Measurements from ENCODE around the gene LENG8. TPM values are rescaled to one million over a fixed set of nuclear protein-coding genes. Genes with fewer than 3 reads are reported as not detected.
"Not testable (repeated sequence)": the region's sequence is repeated elsewhere in the genome, so short reads cannot be mapped to it uniquely, and the experiment has no call there.

The LENG8 gene
- total RNA-seq, 1 experiment from 2014 or later: 196 TPM

GRCh38 chr19:54446349-54446748 lies 2.6 kb upstream of the LENG8 start:
- H3K9me2 ChIP-seq (ENCODE audit: insufficient read depth); H3K4me2 ChIP-seq (ENCODE audit: low read length); H3K4me3 ChIP-seq (replicated peaks in 1 of 2; ENCODE audit: low read depth in 1 of 2, low read length in 2 of 2); POLR2A ChIA-PET; H4K20me1 ChIP-seq (ENCODE audit: insufficient read depth); DNase-seq (ENCODE audit: low read depth, low spot score); RAD21 ChIA-PET (ENCODE audit: low non-redundant PET in 1 of 2, low total read pairs in 2 of 2, uncharacterized antibody in 2 of 2, unreplicated experiment in 2 of 2); H2AFZ ChIP-seq (ENCODE audit: low read depth, low read length, poor library complexity, severe bottlenecking); H3K9me3 ChIP-seq (ENCODE audit: control insufficient read depth in 1 of 2, insufficient read depth in 1 of 2, low read depth in 1 of 2, low read length in 2 of 2); H3K27me3 ChIP-seq (ENCODE audit: insufficient read depth, low read length); ATAC-seq; H3K9ac ChIP-seq (ENCODE audit: low read length); CTCF ChIA-PET; intact Hi-C loops (cut with micrococcal nuclease); H3K27ac ChIP-seq (ENCODE audit: low read depth, low read length); BruUV-seq (replicated peaks): not testable (repeated sequence)
- TF ChIP-seq CTCF (IDR thresholded peaks at IDR 0.05 in 2 of 3, conservative IDR thresholded peaks at IDR 0.05 in 1 of 3; ENCODE audit: borderline replicate concordance in 1 of 3, insufficient read depth in 1 of 3, low read depth in 2 of 3, low read length in 2 of 3): 0 out of 6 replicates have a peak, but pooled peaks of 1 of the 3 experiments have one; percentile 22
- H3K4me1 ChIP-seq (ENCODE audit: control insufficient read depth in 1 of 2, insufficient read depth in 2 of 2, low read length in 2 of 2): peaks cover 12 to 25% of the 10 kb centered on the region in 2 experiments; a peak in 3 of 4 replicates
- H3K79me2 ChIP-seq (ENCODE audit: insufficient read depth, low read length): peaks cover 52% of the 10 kb centered on the region
- H3K36me3 ChIP-seq (ENCODE audit: control insufficient read depth in 1 of 2, insufficient read depth in 2 of 2, low read length in 2 of 2): peaks cover 6 to 14% of the 10 kb centered on the region in 2 experiments; a peak in 3 of 4 replicates

GRCh38 chr19:54448040-54448773 lies 792 bp upstream of the LENG8 start:
- POLR2A ChIA-PET: interaction anchor here (0.7 to 2.2 kb wide), 11 partner anchors 9 to 247 kb away, joined by 3 to 17 read pairs (median 6); partner anchors contain the start of genes LENG9 and RPS9
- CTCF ChIA-PET: interaction anchor here (0.9 to 1.5 kb wide), 4 partner anchors 9 to 101 kb away, joined by 3 to 11 read pairs (median 9); partner anchors contain the start of gene LENG9
- no peaks in the 10 kb centered on the region for H3K9me3 ChIP-seq (ENCODE audit: control insufficient read depth in 1 of 2, insufficient read depth in 1 of 2, low read depth in 1 of 2, low read length in 2 of 2)
- H3K9me2 ChIP-seq (ENCODE audit: insufficient read depth): no peaks in the 10 kb centered on the region
- H3K4me3 ChIP-seq (replicated peaks in 1 of 2; ENCODE audit: low read depth in 1 of 2, low read length in 2 of 2): peak overlapping the region; percentile 64 to 97
- peak overlapping the region; percentile 89 for H3K4me2 ChIP-seq (ENCODE audit: low read length)
- H3K79me2 ChIP-seq (ENCODE audit: insufficient read depth, low read length): peaks cover 71% of the 10 kb centered on the region
- peaks cover 12 to 25% of the 10 kb centered on the region in 2 experiments; a peak in 3 of 4 replicates for H3K4me1 ChIP-seq (ENCODE audit: control insufficient read depth in 1 of 2, insufficient read depth in 2 of 2, low read length in 2 of 2)
- peak overlapping the region; percentile 98 for H3K9ac ChIP-seq (ENCODE audit: low read length)
- peaks cover 7% of the 10 kb centered on the region; the same call in 1 of the 2 replicates for H4K20me1 ChIP-seq (ENCODE audit: insufficient read depth)
- TSS peak; percentile 55 for BruUV-seq (replicated peaks)
- no peak overlapping the region for H2AFZ ChIP-seq (ENCODE audit: low read depth, low read length, poor library complexity, severe bottlenecking)
- ATAC-seq (peak; percentile 51), DNase-seq (ENCODE audit: low read depth, low spot score) (no peak)
- TF ChIP-seq POLR2A (IDR thresholded peaks at IDR 0.05; ENCODE audit: borderline replicate concordance, extremely low read depth, insufficient read depth, insufficient read length) (peak; percentile 14), TCF7L2 (IDR thresholded peaks at IDR 0.05; ENCODE audit: borderline replicate concordance, extremely low read depth, insufficient read depth, insufficient read length) (peak; percentile 26), YY1 (IDR thresholded peaks at IDR 0.05; ENCODE audit: extremely low read depth, insufficient replicate concordance, low read depth, low read length) (peak; percentile 54), EZH2phosphoT487 (IDR thresholded peaks at IDR 0.05; ENCODE audit: borderline replicate concordance) (no peak)
- H3K36me3 ChIP-seq (ENCODE audit: control insufficient read depth in 1 of 2, insufficient read depth in 2 of 2, low read length in 2 of 2): peaks cover 24 to 32% of the 10 kb centered on the region in 2 experiments
- peak overlapping the region; percentile 90 for H3K27ac ChIP-seq (ENCODE audit: low read depth, low read length)
- no peaks in the 10 kb centered on the region for H3K27me3 ChIP-seq (ENCODE audit: insufficient read depth, low read length)
- intact Hi-C loops (cut with micrococcal nuclease): no loop called here
- RAD21 ChIA-PET (ENCODE audit: low non-redundant PET in 1 of 2, low total read pairs in 2 of 2, uncharacterized antibody in 2 of 2, unreplicated experiment in 2 of 2): interaction anchor here in 1 of 2 experiments (0.5 kb wide), 1 partner anchor 13 kb away, joined by 3 read pairs; no protein-coding TSS in a partner anchor

All from HCT116 (cell line).